GM10248 (cell line): Measurements from ENCODE around the gene IL27RA.

Experiments used
- CTCF ChIA-PET: fragments of 300-600 bp; sonication (Branson Sonifier 250); formaldehyde crosslinking; extraction: SDS; loops from one replicate; lab custom pipeline; 2021; ENCODE audit warnings: antibody characterized with exemption; lab: Yijun Ruan, JAX
- POLR2A ChIA-PET: fragments of 350-650 bp; sonication (Branson Sonifier 250); formaldehyde crosslinking; extraction: SDS; loops from one replicate; lab custom pipeline; 2020; ENCODE audit warnings: antibody characterized with exemption; lab: Yijun Ruan, JAX
- DNase-seq: peaks from one replicate; pipeline ENCODE4 v3.0.0; 2012; ENCODE audit errors: extremely low spot score
- TF ChIP-seq, protein P1 (sequence below): IDR thresholded peaks from 2 replicates; pipeline ENCODE4 v1.5.1; 2012; ENCODE audit warnings: mild to moderate bottlenecking, low read depth; ENCODE audit errors: extremely low read depth, missing control alignments, control extremely low read depth

IL27RA gene

DNA sequence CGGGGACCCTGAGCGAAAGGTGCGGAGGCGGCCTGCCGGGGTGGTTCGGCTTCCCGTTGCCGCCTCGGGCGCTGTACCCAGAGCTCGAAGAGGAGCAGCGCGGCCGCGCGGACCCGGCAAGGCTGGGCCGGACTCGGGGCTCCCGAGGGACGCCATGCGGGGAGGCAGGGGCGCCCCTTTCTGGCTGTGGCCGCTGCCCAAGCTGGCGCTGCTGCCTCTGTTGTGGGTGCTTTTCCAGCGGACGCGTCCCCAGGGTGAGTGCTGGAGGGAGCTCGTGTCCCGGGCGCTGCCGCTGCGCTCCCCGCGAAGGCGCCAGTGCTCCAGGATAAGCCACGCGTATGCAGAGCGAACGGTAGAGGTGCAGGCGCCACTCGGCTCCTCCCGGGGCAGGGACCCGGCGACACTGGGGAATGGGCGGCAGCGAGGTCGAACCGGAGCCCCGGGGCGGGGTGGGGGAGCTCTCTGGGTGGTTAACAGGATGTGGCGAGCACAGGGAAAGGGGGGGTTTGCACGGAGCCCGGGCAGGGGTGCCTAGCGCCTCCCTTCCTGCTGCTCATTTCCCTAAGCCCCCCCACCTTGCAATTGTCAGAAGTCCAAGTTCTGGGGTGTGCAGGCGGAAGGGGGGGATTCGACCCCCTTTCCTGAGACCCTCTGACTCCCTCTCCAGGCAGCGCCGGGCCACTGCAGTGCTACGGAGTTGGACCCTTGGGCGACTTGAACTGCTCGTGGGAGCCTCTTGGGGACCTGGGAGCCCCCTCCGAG, at the start of gene IL27RA:
IL27RA (plus strand) TSS at position 44 of the 762 bp plus-strand sequence; CDS start at position 155, 111 bp downstream.
- peak; percentile 81 for DNase-seq
- ChIA-PET CTCF (interaction anchor here (0.6 to 3.4 kb wide), 27 partner anchors 10 to 316 kb away, joined by 3 to 25 read pairs (median 4); partner anchors contain the start of gene MISP3), POLR2A (interaction anchor here (0.6 to 0.7 kb wide), 2 partner anchors 21 to 26 kb away, joined by 3 to 4 read pairs; partner anchors contain the start of gene RFX1)
- TF ChIP-seq, protein P1, sequence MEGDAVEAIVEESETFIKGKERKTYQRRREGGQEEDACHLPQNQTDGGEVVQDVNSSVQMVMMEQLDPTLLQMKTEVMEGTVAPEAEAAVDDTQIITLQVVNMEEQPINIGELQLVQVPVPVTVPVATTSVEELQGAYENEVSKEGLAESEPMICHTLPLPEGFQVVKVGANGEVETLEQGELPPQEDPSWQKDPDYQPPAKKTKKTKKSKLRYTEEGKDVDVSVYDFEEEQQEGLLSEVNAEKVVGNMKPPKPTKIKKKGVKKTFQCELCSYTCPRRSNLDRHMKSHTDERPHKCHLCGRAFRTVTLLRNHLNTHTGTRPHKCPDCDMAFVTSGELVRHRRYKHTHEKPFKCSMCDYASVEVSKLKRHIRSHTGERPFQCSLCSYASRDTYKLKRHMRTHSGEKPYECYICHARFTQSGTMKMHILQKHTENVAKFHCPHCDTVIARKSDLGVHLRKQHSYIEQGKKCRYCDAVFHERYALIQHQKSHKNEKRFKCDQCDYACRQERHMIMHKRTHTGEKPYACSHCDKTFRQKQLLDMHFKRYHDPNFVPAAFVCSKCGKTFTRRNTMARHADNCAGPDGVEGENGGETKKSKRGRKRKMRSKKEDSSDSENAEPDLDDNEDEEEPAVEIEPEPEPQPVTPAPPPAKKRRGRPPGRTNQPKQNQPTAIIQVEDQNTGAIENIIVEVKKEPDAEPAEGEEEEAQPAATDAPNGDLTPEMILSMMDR: peak; percentile 85

DNA sequence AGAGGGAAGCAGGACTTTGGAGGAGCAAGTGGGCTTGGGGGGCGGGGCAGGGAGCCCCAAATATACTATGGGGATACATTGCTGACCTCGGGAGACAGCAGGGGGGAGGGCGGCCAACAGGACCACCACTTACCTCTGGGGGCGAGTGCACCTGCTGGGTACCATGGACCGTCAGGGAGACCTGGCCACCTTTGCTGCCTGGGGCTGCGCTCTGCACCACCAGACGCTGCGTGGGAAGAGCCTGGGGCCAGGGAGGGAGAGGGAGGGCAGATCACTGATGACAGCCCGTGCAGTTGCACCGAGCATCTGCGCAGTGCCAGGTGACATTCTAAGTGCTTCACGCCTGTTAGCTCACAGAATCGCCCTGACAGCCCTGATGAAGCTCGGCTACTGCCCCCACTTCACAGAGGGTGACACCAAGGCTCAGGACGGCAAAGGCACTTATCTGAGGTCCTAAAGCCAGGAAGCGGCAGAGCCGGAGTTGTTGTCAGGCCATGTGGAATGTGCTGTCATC, 49.5 kb upstream of the IL27RA start:
- no peak for DNase-seq
- TF ChIP-seq, protein P1: no peak
- ChIA-PET POLR2A (interaction anchor here (0.6 kb wide), 1 partner anchor 189 kb away, joined by 3 read pairs; no protein-coding TSS in a partner anchor), CTCF (no interaction called here)

DNA sequence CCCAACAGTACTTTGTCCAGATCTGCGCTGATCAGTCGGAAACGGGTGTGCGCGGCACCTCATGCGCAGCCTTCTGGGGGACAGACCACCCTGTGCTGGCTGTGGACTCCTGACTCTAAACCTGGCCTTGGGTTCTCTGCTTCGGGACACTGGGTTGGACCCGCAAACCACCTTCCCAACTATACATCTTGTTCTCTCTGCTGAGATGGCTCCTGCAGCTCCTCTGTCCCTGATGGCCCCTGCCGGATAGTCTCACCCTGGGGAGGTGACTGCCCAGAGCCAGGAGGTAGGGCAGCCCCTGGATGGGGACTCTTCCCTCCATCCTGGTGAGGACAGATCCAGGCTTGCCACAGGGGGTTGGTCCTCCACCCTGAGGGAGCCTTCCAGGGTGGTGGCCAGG, 48.8 kb upstream of the IL27RA start:
- DNase-seq: no peak
- CTCF ChIA-PET: interaction anchor here (1.1 kb wide), 1 partner anchor 23 kb away, joined by 3 read pairs; no protein-coding TSS in a partner anchor
- TF ChIP-seq, protein P1: no peak
- POLR2A ChIA-PET: interaction anchor here (0.6 kb wide), 1 partner anchor 189 kb away, joined by 3 read pairs; no protein-coding TSS in a partner anchor

DNA sequence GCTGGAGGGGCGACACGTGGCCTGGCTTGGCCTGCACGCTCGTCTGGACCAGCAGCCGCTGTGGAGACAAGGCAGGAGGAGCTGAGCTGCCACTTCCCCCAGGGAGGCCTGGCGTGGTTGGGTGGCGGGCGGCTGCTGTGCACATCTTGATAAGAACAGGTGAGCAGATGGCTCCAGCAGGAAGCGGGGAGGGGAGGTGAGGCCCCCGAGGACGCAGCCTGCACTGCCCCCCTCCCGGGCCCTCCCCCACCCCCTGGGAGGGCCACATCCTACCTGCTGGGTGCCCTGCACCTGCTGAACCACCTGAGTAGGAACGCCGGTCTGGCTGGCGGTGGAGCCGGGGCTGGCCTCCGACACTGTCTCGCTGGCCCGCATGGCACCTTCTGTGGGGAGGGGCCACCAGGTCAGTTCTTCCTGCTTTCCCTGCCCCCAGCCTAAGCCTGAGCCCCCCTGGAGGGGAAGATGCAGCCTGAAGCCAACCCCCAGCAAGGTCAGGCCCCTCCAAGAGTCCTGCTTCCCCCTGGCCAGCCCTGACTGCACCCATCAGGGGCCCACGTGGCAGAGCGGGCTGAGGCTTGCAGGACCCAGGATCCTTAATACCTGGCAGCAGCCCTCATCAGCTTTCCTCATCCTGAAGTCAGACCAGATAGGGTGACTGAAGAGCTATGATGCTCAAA, 48.2 kb upstream of the IL27RA start:
- ChIA-PET CTCF (interaction anchor here (1.1 to 1.6 kb wide), 2 partner anchors 10 to 23 kb away, joined by 3 read pairs; no protein-coding TSS in a partner anchor), POLR2A (no interaction called here)
- DNase-seq: no peak
- TF ChIP-seq, protein P1: no peak

DNA sequence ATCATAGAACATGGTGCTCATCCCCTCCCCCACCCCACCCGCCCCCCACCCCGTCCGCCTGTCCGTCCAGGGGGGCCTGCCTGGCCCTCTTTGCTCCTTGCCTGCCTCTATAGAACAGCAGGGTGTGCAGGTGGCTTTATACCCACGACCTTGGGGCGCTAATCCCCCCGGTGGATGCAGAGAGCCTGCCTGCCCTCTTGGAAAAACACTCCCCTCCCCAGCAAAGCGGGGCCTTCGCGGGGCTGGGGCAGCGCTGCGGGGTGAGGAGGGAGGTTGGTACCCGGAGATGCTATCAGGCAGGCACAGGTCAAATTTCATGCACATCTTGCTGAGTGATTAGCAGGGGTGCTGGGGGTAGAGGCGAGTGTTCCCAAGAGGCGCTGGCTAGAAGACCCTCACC, 47.4 kb upstream of the IL27RA start:
- no peak for DNase-seq
- ChIA-PET POLR2A (no interaction called here), CTCF (interaction anchor here (1.6 to 2.3 kb wide), 3 partner anchors 11 to 706 kb away, joined by 3 to 9 read pairs (median 3); no protein-coding TSS in a partner anchor)
- TF ChIP-seq, protein P1: no peak

DNA sequence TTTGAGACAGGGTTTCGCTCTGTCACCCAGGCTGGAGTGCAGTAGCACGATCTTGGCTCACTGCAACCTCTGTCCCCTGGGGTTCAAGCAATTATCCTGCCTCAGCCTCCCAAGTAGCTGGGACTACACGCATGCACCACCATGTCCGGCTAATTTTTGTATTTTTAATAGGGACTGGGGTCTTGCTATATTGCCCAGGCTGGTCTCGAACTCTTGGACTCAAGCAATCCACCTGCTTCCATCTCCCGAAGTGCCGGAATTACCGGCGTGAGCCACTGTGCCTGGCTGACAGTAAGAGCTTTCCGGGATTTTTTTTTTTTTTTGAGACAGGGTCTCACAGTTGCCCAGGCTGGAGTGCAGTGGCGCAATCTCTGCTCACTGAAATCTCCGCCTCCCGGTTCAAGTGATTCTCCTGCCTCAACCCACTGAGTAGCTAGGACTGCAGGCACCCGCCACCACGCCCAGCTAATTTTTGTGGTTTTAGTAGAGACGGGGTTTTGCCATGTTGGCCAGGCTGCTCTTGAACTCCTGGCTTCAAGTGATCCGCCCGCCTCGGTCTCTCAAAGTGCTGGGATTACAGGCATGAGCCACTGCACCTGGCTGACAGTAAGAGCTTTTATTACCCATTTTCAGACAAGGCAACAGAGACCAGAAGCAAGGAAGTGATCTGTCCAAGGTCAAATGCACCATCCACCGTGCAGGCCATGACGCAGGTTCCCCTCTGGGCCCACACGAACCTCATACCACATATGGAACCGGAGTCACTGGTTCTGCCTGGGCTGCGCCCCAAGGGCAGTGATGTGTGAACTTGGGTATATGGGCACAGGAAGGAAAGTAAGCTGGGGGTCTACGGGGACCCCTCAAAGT, 46.5 kb upstream of the IL27RA start:
- DNase-seq: no peak
- CTCF ChIA-PET: interaction anchor here (1.2 to 2.3 kb wide), 4 partner anchors 12 to 707 kb away, joined by 3 to 9 read pairs (median 3); no protein-coding TSS in a partner anchor

More for the DNA sequence above, 46.5 kb upstream of the IL27RA start:
- TF ChIP-seq, protein P1: no peak
- POLR2A ChIA-PET: no interaction called here
